GM18951 (cell line): Measurements from ENCODE around the gene ANAPC16.
"Not testable (repeated sequence)": the region's sequence is repeated elsewhere in the genome, so short reads cannot be mapped to it uniquely, and the experiment has no call there.

ENCODE experiments used
- POLR2A ChIP-seq: IDR thresholded peaks from 4 replicates; pipeline ENCODE4 v1.6.1; 2011; ENCODE audit warnings: mild to moderate bottlenecking; ENCODE audit not compliant: insufficient read length, insufficient read depth; ENCODE audit errors: extremely low read depth
- in situ Hi-C: fragments of 300-500 bp; cut with MboI; formaldehyde crosslinking; loops from one replicate; pipeline ENCODE4 v1.12.0; 2022; ENCODE audit warnings: low sequenced_read_pairs, mixed read lengths, inconsistent platforms; ENCODE audit not compliant: unreplicated experiment

Gene ANAPC16

DNA sequence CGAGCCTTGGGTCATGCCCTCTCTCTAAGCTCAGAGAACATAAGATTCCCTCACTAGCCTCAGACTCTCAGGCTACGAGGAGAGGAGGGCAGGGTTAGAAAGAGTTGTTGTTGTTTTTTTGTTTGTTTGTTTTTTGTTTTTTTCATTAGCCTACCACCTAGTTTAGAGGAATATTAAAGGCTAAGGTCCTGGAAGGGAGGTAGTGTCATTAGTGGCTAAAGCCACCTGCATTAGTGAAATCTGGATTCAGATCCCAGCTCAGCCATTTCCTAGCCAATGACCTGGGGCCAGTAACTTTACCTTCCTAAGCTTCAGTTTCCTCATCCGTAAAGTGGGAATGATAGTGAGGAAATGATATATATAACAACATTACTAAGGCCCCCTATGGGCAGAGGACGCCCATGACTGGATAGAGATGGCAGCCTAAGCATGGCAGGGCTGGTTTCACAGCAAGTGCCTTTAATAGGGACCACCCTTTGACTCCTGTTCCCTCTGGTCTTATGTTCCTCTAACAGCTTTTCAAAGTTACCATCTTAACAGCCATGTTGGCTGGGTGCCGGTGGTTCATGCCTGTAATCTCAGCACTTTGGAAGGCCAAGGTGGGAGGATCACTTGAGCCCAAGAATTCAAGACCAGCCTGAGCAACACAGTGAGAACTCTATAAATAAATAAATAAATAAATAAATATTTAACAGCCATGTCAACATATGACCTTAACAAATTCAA, 63.0 kb downstream of the ANAPC16 start:
- no peak for TF ChIP-seq POLR2A
- in situ Hi-C loops: no loop called here

DNA sequence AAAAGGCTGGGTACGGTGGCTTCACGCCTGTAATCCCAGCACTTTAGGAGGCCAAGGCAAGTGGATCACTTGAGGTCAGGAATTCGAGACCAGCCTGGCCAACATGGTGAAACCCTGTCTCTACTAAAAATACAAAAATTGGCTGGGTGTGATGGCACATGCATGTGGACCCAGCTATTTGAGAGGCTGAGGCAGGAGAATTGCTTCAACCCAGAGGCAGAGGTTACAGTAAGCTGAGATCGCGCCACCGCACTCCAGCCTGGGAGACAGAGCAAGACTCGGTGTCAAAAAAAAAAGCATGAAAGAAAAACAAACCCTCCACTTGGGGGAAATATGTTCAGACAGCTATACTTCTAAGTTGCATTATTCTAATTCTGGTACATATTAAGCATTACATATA, 63.8 kb downstream of the ANAPC16 start:
- in situ Hi-C loops: not testable (repeated sequence)

DNA sequence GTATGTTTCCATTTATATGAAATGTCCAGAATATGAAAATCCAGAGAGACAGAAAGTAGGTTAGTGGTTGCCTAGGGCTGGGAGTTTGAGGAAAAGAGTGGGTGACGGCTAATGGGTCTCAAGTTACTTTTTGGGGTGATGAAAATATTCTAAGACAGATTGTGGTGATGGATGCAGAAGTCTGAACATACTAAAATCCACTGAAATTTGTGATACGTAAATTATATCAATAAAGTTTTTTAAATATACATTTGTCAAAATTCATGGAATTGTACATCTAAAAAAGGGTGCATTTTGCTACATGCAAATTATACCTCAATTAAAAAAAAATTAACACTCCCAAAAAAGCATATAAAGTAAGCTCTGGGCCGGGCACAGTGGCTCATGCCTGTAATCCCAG, 67.3 kb downstream of the ANAPC16 start:
- no peak for TF ChIP-seq POLR2A
- in situ Hi-C loops: no loop called here
